Choroid plexus epithelial cell (primary cell): ENCODE results near the gene TECPR1.

ENCODE experiments used
- DNase-seq: peaks from one replicate; pipeline ENCODE4 v3.0.0-alpha.2; 2010; ENCODE audit warnings: low read depth
- H3K4me3 ChIP-seq: 2 replicates; pipeline ENCODE4 v1.5.1; 2011; ENCODE audit warnings: low read depth, mild to moderate bottlenecking, control low read depth, low read length, moderate library complexity
- TF ChIP-seq, protein P1 (sequence below): conservative IDR thresholded peaks from 2 replicates; pipeline ENCODE4 v1.5.1; 2011; ENCODE audit warnings: low read depth, mild to moderate bottlenecking, control low read depth, inconsistent platforms, low read length, moderate library complexity

The TECPR1 gene

DNA sequence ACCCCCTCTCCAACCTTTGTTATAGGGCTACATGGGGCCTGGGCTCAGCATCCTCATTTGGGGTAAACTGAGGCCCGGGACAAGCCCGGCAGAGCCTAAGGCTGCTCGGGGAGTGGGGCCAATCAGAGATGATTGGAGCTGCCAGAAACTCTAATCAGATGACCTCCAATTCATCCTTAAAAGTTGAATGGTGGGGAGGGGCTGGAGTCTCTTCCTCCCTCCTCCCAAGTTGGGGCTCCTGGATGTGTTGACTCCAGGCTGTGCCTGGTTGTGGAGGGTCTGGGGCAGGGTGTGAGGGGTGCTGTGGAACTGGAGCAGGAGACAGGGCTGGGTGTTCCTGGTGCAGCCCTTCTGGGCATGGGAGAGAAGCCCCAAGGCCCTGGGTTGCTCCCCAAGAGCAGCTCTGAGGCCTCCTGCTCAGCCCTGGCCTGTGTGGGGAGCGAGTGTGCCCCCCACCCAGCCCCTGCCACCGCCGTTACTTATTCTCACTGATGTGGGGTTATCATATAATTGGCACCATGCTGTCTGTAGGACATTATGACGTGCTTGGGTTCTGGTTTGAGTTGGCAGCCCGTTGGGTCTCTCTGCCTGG lies 38.6 kb downstream of the TECPR1 start:
- no peak overlapping the region for H3K4me3 ChIP-seq
- no peak for DNase-seq
- TF ChIP-seq, protein P1, sequence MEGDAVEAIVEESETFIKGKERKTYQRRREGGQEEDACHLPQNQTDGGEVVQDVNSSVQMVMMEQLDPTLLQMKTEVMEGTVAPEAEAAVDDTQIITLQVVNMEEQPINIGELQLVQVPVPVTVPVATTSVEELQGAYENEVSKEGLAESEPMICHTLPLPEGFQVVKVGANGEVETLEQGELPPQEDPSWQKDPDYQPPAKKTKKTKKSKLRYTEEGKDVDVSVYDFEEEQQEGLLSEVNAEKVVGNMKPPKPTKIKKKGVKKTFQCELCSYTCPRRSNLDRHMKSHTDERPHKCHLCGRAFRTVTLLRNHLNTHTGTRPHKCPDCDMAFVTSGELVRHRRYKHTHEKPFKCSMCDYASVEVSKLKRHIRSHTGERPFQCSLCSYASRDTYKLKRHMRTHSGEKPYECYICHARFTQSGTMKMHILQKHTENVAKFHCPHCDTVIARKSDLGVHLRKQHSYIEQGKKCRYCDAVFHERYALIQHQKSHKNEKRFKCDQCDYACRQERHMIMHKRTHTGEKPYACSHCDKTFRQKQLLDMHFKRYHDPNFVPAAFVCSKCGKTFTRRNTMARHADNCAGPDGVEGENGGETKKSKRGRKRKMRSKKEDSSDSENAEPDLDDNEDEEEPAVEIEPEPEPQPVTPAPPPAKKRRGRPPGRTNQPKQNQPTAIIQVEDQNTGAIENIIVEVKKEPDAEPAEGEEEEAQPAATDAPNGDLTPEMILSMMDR: no peak

DNA sequence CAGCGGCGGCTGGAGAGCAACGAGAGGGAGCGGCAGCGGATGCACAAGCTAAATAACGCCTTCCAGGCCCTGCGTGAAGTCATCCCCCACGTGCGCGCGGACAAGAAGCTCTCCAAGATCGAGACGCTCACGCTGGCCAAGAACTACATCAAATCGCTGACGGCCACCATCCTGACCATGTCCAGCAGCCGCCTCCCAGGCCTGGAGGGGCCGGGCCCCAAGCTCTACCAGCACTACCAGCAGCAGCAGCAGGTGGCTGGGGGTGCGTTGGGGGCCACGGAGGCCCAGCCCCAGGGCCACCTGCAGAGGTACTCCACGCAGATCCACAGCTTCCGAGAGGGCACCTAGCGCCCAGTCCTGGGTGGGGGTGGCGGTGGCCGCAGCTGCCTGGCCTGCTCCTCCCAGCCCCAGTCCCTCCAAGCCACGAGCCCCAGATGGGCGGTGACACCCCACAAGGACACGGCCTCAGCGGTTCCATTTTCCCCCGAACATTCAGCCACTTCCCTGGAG lies 39.4 kb downstream of the TECPR1 start:
- TF ChIP-seq, protein P1: no peak
- no peak for DNase-seq
- H3K4me3 ChIP-seq: no peak overlapping the region

- H3K4me3 ChIP-seq: no peak overlapping the region
- TF ChIP-seq, protein P1: no peak
- no peak for DNase-seq
Observed at GRCh38 chr7:98211676-98212531, 40.1 kb downstream of the TECPR1 start.

GRCh38 chr7:98211221-98211675 lies 40.8 kb downstream of the TECPR1 start, which contains the start of gene BHLHA15:
Gene BHLHA15 (plus strand): TSS chr7:98211439. CDS start chr7:98212310, 871 bp downstream.
- no peak for DNase-seq
- TF ChIP-seq, protein P1: no peak
- H3K4me3 ChIP-seq: peak within 1 kb of the TSS; percentile 42

DNA sequence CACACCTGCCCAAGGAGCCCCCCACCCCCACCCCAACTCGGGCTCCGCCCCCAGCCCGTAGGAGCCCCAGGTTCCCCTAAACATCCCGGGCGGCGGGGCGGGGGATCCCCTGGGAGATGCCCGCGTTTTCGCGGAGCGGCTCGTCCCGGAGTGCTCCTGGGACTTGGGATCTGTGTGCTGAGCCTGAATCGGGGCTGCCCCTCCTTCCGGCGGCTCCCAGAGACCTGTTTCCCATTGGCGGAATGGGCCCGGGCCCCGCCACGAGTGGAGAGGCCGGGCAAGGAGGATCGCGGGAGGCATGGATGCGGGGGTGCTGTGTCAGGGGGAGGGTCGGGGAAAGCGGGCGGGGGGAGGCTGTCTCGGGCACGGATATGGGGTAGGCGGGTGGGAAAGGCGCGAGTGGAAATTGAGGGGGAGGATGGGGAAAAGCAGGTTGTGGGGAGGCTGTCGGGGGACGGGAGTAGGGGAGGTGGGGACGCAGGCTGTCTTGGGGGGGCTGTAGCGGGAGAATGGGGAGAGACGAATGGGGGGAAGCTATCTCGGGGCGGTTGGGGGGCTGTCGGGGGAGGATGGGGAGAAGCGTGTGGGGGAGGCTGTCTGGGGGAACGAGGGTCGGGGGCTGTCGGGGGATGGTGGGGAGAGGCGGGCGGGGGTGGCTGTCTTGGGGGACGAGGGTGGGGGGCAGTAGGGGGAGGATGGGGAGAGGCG lies 41.4 kb downstream of the TECPR1 start:
- H3K4me3 ChIP-seq: peak overlapping the region; percentile 41
- DNase-seq: peak; percentile 10
- TF ChIP-seq, protein P1: no peak

GRCh38 chr7:98209166-98209920 lies 42.7 kb downstream of the TECPR1 start:
- DNase-seq: no peak
- TF ChIP-seq, protein P1: no peak
- H3K4me3 ChIP-seq: no peak overlapping the region
